K562 (cell line): ENCODE measurements around the gene SLC6A20. TPM values are rescaled to one million over a fixed set of nuclear protein-coding genes. Genes with fewer than 3 reads are reported as not detected.

Experiments
- ATAC-seq: fragments of 200-7000 bp; cut with Tn5 transposase; 3 replicates; pipeline ENCODE4 v1.9.1; 2020; ENCODE audit warnings: moderate library complexity
- BruUV-seq: library from RNA; stranded (reverse); fragments of 400-500 nt; replicated peaks from 2 replicates; lab custom pipeline; 2021; lab: Mats Ljungman, UMichigan
- CTCF ChIA-PET: fragments of 300-600 bp; formaldehyde crosslinking; extraction: SDS; loops from one replicate; lab custom pipeline; 2021; ENCODE audit warnings: low intra/inter-chr PET ratio; lab: Yijun Ruan, JAX
- POLR2A ChIA-PET: fragments of 300-600, 350-650 bp; sonication (Branson Sonifier 250); formaldehyde crosslinking; extraction: SDS; loops from one replicate; lab custom pipeline; 2021; ENCODE audit warnings: antibody characterized with exemption, inconsistent platforms; lab: Yijun Ruan, JAX
- DNase-seq, 4 experiments: peaks; one replicate each; pipeline versions ENCODE4 v3.0.0 to v3.0.0-alpha.2; 2011 to 2018; ENCODE audit warnings: low spot score in 3 of 4, mixed read lengths in 3 of 4; ENCODE audit errors: extremely low read depth in 1 of 4
- FAIRE-seq: peaks from 2 replicates; lab custom pipeline; 2011; peaks lifted over from hg19 to GRCh38; lab: Jason Lieb, UNC
- H2AFZ ChIP-seq: 2 replicates; pipeline ENCODE4 v1.6.0; 2011; ENCODE audit warnings: low read depth, low read length, control low read depth, inconsistent platforms
- H3K27ac ChIP-seq: fragments of 200-600 bp; 3 replicates; pipeline ENCODE4 v1.8.0; 2011; ENCODE audit warnings: low read depth, mild to moderate bottlenecking, control low read depth, inconsistent platforms, low read length, moderate library complexity, mixed read lengths; ENCODE audit errors: extremely low read depth
- H3K27me3 ChIP-seq, 2 experiments: fragments of 300-600 bp in 1 of 2; 2 replicates in 1 of 2; 3 replicates in 1 of 2; pipeline versions ENCODE4 v1.6.0 to v1.8.0; 2011; ENCODE audit warnings: inconsistent platforms in 2 of 2, low read length in 2 of 2, mild to moderate bottlenecking in 1 of 2, mixed read lengths in 1 of 2, moderate library complexity in 1 of 2; ENCODE audit not compliant: control insufficient read depth in 2 of 2, insufficient read depth in 2 of 2
- H3K36me3 ChIP-seq: fragments of 300-600 bp; 3 replicates; pipeline ENCODE4 v1.8.0; 2011; ENCODE audit warnings: mild to moderate bottlenecking, low read length, inconsistent platforms; ENCODE audit not compliant: control insufficient read depth, insufficient read depth
- H3K4me1 ChIP-seq, 2 experiments: fragments of 200-600 bp in 1 of 2; replicated peaks in 1 of 2; 2 replicates in 1 of 2; 3 replicates in 1 of 2; pipeline versions ENCODE4 v1.5.1 to v1.8.0; 2011; ENCODE audit warnings: inconsistent platforms in 2 of 2, low read length in 2 of 2, mild to moderate bottlenecking in 1 of 2, mixed read lengths in 1 of 2, moderate library complexity in 1 of 2; ENCODE audit not compliant: control insufficient read depth in 2 of 2, insufficient read depth in 2 of 2
- H3K4me2 ChIP-seq: 2 replicates; pipeline ENCODE4 v1.6.1; 2011; ENCODE audit warnings: low read length, control low read depth, inconsistent platforms, mixed read lengths; ENCODE audit not compliant: insufficient read depth
- H3K4me3 ChIP-seq: fragments of 200-600 bp; sonication (generic), shearing (Covaris generic); 2 replicates; pipeline ENCODE4 v1.5.1; 2016; ENCODE audit warnings: control low read depth, inconsistent platforms
- H3K79me2 ChIP-seq: fragments of 200-600 bp; 3 replicates; pipeline ENCODE4 v1.8.0; 2011; ENCODE audit warnings: low read length, inconsistent platforms; ENCODE audit not compliant: control insufficient read depth, insufficient read depth
- H3K9ac ChIP-seq, 2 experiments: 2 replicates each; pipeline versions ENCODE4 v1.6.0 to v1.6.1; 2011; ENCODE audit warnings: low read depth in 2 of 2, low read length in 2 of 2, control low read depth in 1 of 2, inconsistent platforms in 1 of 2, mild to moderate bottlenecking in 1 of 2, mixed read lengths in 1 of 2; ENCODE audit not compliant: insufficient read depth in 1 of 2
- H3K9me1 ChIP-seq: one replicate; pipeline ENCODE4 v1.6.0; 2011; ENCODE audit warnings: inconsistent platforms, mild to moderate bottlenecking, low read length, moderate library complexity; ENCODE audit not compliant: control insufficient read depth, insufficient read depth
- H3K9me3 ChIP-seq: replicated peaks from 2 replicates; pipeline ENCODE4 v1.5.1; 2011; ENCODE audit warnings: low read depth, low read length, inconsistent platforms; ENCODE audit not compliant: control insufficient read depth, insufficient read depth
- H4K20me1 ChIP-seq: replicated peaks from 2 replicates; pipeline ENCODE4 v1.6.1; 2011; ENCODE audit warnings: low read length, inconsistent platforms, mixed read lengths; ENCODE audit not compliant: control insufficient read depth, insufficient read depth
- ARID1B ChIP-seq: fragments of 450-650 bp; IDR thresholded peaks from 2 replicates; pipeline ENCODE4 v1.6.1; 2016; ENCODE audit warnings: antibody characterized with exemption, mild to moderate bottlenecking, inconsistent platforms
- CBX3 ChIP-seq, 2 experiments: IDR thresholded peaks; 1 replicate in 1 of 2; 2 replicates in 1 of 2; pipeline ENCODE4 v1.6.1; 2012; ENCODE audit warnings: inconsistent platforms in 2 of 2, low read length in 2 of 2, borderline replicate concordance in 1 of 2, control low read depth in 1 of 2
- E2F1 ChIP-seq: sonication (generic); formaldehyde crosslinking; IDR thresholded peaks from 2 replicates; pipeline ENCODE4 v1.8.1; 2023; ENCODE audit warnings: mild to moderate bottlenecking, missing genetic modification reagents, moderate library complexity
- FOXK1 ChIP-seq: sonication (generic); formaldehyde crosslinking; IDR thresholded peaks from 2 replicates; pipeline ENCODE4 v1.8.0; 2022; ENCODE audit warnings: missing genetic modification reagents, mild to moderate bottlenecking, borderline replicate concordance
- HIVEP1 ChIP-seq: fragments of 250-450 bp; sonication (Bioruptor Pico); IDR thresholded peaks from 2 replicates; pipeline ENCODE4 v1.4.0; 2020; ENCODE audit warnings: mild to moderate bottlenecking
- KAT8 ChIP-seq: fragments of 450-650 bp; IDR thresholded peaks from 2 replicates; pipeline ENCODE4 v1.6.1; 2016; ENCODE audit warnings: low read depth, mild to moderate bottlenecking
- PRDM10 ChIP-seq: fragments of 450-650 bp; IDR thresholded peaks from 2 replicates; pipeline ENCODE4 v1.6.1; 2018; ENCODE audit not compliant: partially characterized antibody
- RBM22 ChIP-seq: fragments of 200-400 bp; formaldehyde crosslinking; IDR thresholded peaks from 2 replicates; pipeline ENCODE4 v1.6.1; 2018; ENCODE audit warnings: low read length, low read depth; ENCODE audit not compliant: poor library complexity, severe bottlenecking
- SMAD1 ChIP-seq: fragments of 150-350 bp; IDR thresholded peaks from 2 replicates; pipeline ENCODE4 v1.6.1; 2014; ENCODE audit warnings: low read length, low read depth; ENCODE audit not compliant: partially characterized antibody
- SRSF7 ChIP-seq: fragments of 200-400 bp; formaldehyde crosslinking; optimal IDR thresholded peaks from 2 replicates; pipeline ENCODE3; 2017; ENCODE audit warnings: mild to moderate bottlenecking, low read depth, low read length
- ZNF395 ChIP-seq: fragments of 200-800 bp; sonication (Bioruptor generic); IDR thresholded peaks from 2 replicates; pipeline ENCODE4 v1.6.1; 2017; ENCODE audit warnings: missing genetic modification characterization, missing compliant biosample characterization
- WGBS: fragments of 100-300 bp; shearing (Covaris generic); methylation state at CpG from one replicate; pipeline ENCODE4 v1.1.6; 2016; ENCODE audit warnings: low coverage, mixed read lengths; ENCODE audit not compliant: insufficient coverage; ENCODE audit errors: missing lambda C conversion rate; 5-methylcytosine and 5-hydroxymethylcytosine counted together
- in situ Hi-C: fragments of 300-500 bp; cut with MboI; formaldehyde crosslinking; loops from 4 replicates; pipeline ENCODE4 v1.15.0; 2018; ENCODE audit warnings: inconsistent platforms, mixed read lengths
- intact Hi-C: fragments of 100-400 bp; cut with micrococcal nuclease; formaldehyde crosslinking; loops from 2 replicates; pipeline ENCODE4 v1.14.2; 2022
- polyA plus RNA-seq, 8 experiments: library from polyadenylated mRNA; depleted of rRNA in 4 of 8; stranded (reverse) in 5 of 8; unstranded in 3 of 8; fragments of >200 nt; fragmentation: Nextera tagmentation in 2 of 8; fragmentation: Illumina TruSeq in 1 of 8; extraction: Ambion mirVana in 2 of 8; extraction: Trizol in 1 of 8; gene quantifications; 2 replicates each; pipeline versions ENCODE4 v1.2.1 to v1.2.3, GENCODE V29; 2011 to 2014; ENCODE audit warnings: inconsistent platforms in 1 of 8, missing spikeins in 1 of 8
- total RNA-seq, 7 experiments: library from RNA; depleted of rRNA in 6 of 7; stranded (reverse); fragments of >200 nt in 6 of 7; fragmentation: Illumina TruSeq in 2 of 7; extraction: Trizol in 2 of 7; gene quantifications; 2 replicates each; pipeline versions ENCODE4 v1.2.1 to v1.2.3, GENCODE V29; 2011 to 2021; ENCODE audit warnings: low replicate concordance in 1 of 7

Gene SLC6A20
- total and polyA plus RNA-seq, 9 of the 15 experiments (the other 6 are each of a cell fraction or from before 2014, with no cell fraction given) = not detected

GRCh38 chr3:45715945-45716344, 80.4 kb downstream of the SLC6A20 start:
- no peaks in the 10 kb centered on the region for H3K4me1 ChIP-seq
- H3K36me3 ChIP-seq = peaks cover 59% of the 10 kb centered on the region
- H4K20me1 ChIP-seq = no peaks in the 10 kb centered on the region
- DNase-seq (peak in 1 of 4 experiments; percentile 16), FAIRE-seq (no peak), ATAC-seq (peak; percentile 54)
- H3K27ac ChIP-seq = no peak overlapping the region
- no peak for TF ChIP-seq E2F1 (CRISPR knock-in tag)
- TF ChIP-seq FOXK1 = no peak
- no peak for TF ChIP-seq PRDM10
- no peak for TF ChIP-seq RBM22
- TF ChIP-seq CBX3 (IDR thresholded peaks at IDR 0.05; ENCODE audit: borderline replicate concordance in 1 of 2, low read length in 2 of 2) = no peak
- no peak for TF ChIP-seq KAT8
- no peak for TF ChIP-seq SMAD1
- no peak for TF ChIP-seq ZNF395 (CRISPR knock-in tag)
- no peak for TF ChIP-seq HIVEP1
- TF ChIP-seq SRSF7 = no peak
- TF ChIP-seq ARID1B = no peak
- no peak overlapping the region for H3K4me2 ChIP-seq
- ChIA-PET POLR2A (interaction anchor here (2.3 kb wide), 1 partner anchor 11 kb away, joined by 7 read pairs; no protein-coding TSS in a partner anchor), CTCF (no interaction called here)
- no peak overlapping the region for H2AFZ ChIP-seq
- no peaks in the 10 kb centered on the region for H3K79me2 ChIP-seq
- H3K9ac ChIP-seq = no peak overlapping the region
- in situ Hi-C loops = no loop called here
- no peaks in the 10 kb centered on the region for H3K27me3 ChIP-seq
- H3K4me3 ChIP-seq = no peak overlapping the region
- H3K9me1 ChIP-seq = no peaks in the 10 kb centered on the region
- BruUV-seq = no TSS peak
- intact Hi-C loops = no loop called here
- no peaks in the 10 kb centered on the region for H3K9me3 ChIP-seq
- WGBS = 47% methylated on average over 2 of the region's 2 CpGs
